Measurements from ENCODE around the gene PRKAG2.

- TF ChIP-seq POLR2A (IDR thresholded peaks at IDR 0.05; ENCODE audit: low read depth, low read length) (no peak), TAF1 (IDR thresholded peaks at IDR 0.05; ENCODE audit: low read depth, low read length) (no peak), POLR2AphosphoS5 (IDR thresholded peaks at IDR 0.05; ENCODE audit: low read depth, low read length) (no peak), PAX5 (IDR thresholded peaks at IDR 0.05; ENCODE audit: insufficient read depth, low read length, severe bottlenecking) (no peak), SPI1 (IDR thresholded peaks at IDR 0.05; ENCODE audit: low read depth, low read length) (no peak), POU2F2 (IDR thresholded peaks at IDR 0.05; ENCODE audit: low read depth, low read length) (no peak)
Measured at GRCh38 chr7:151550656-151551286, 326.1 kb downstream of the PRKAG2 start.

Data from GM12891 (cell line).